Neural cell (in vitro differentiated cells): ENCODE data around the gene E4F1. TPM values are rescaled to one million over a fixed set of nuclear protein-coding genes. Genes with fewer than 3 reads are reported as not detected.

Source experiments
- H2AFZ ChIP-seq: fragments of 200-600, 300-800 bp; sonication (generic), shearing (Covaris generic); 2 replicates; pipeline ENCODE4 v1.6.0; 2014; ENCODE audit warnings: low read depth, mild to moderate bottlenecking, antibody characterized with exemption, low read length, moderate library complexity
- H3F3A ChIP-seq: fragments of 200-600 bp; shearing (Covaris generic); 2 replicates; pipeline ENCODE4 v1.6.1; 2016; ENCODE audit warnings: mild to moderate bottlenecking, moderate library complexity, mixed read lengths, antibody characterized with exemption, low read length; ENCODE audit not compliant: insufficient read depth, poor library complexity, severe bottlenecking
- H3K27ac ChIP-seq: fragments of 200-600, 300-800 bp; sonication (generic), shearing (Covaris generic); 2 replicates; pipeline ENCODE4 v1.5.1; 2014; ENCODE audit warnings: mild to moderate bottlenecking, low read length, moderate library complexity
- H3K27me3 ChIP-seq: fragments of 300-800, 200-600 bp; sonication (generic), shearing (Covaris generic); 2 replicates; pipeline ENCODE4 v1.6.0; 2014; ENCODE audit warnings: mild to moderate bottlenecking, low read depth, low read length, moderate library complexity; ENCODE audit not compliant: insufficient read depth
- H3K36me3 ChIP-seq: fragments of 300-800, 200-600 bp; sonication (generic), shearing (Covaris generic); 2 replicates; pipeline ENCODE4 v1.5.1; 2014; ENCODE audit warnings: mild to moderate bottlenecking, antibody characterized with exemption, low read length, moderate library complexity; ENCODE audit not compliant: insufficient read depth
- H3K4me2 ChIP-seq: fragments of 300-800, 200-600 bp; sonication (generic), shearing (Covaris generic); 2 replicates; pipeline ENCODE4 v1.6.0; 2014; ENCODE audit warnings: mild to moderate bottlenecking, low read length
- H3K4me3 ChIP-seq: fragments of 300-800, 200-600 bp; sonication (generic), shearing (Covaris generic); 2 replicates; pipeline ENCODE4 v1.5.1; 2014; ENCODE audit warnings: mild to moderate bottlenecking, low read length, moderate library complexity
- H3K79me2 ChIP-seq: fragments of 200-600 bp; shearing (Covaris generic); replicated peaks from 2 replicates; pipeline ENCODE4 v1.6.0; 2014; ENCODE audit warnings: mild to moderate bottlenecking, low read length, moderate library complexity; ENCODE audit not compliant: insufficient read depth
- H3K9ac ChIP-seq: fragments of 300-800, 200-600 bp; sonication (generic), shearing (Covaris generic); 2 replicates; pipeline ENCODE4 v1.6.1; 2016; ENCODE audit warnings: mild to moderate bottlenecking, low read length, mixed read lengths
- H3K9me2 ChIP-seq: fragments of 200-600 bp; shearing (Covaris generic); 2 replicates; pipeline ENCODE4 v1.6.1; 2016; ENCODE audit warnings: mild to moderate bottlenecking, low read length, mixed read lengths; ENCODE audit not compliant: insufficient read depth
- H3K9me3 ChIP-seq: fragments of 200-600, 300-800 bp; sonication (generic), shearing (Covaris generic); 2 replicates; pipeline ENCODE4 v1.6.1; 2016; ENCODE audit warnings: mild to moderate bottlenecking, mixed run types, low read length, moderate library complexity, mixed read lengths
- H4K20me1 ChIP-seq: fragments of 200-600 bp; shearing (Covaris generic); 2 replicates; pipeline ENCODE4 v1.6.1; 2016; ENCODE audit warnings: mild to moderate bottlenecking, mixed run types; ENCODE audit not compliant: insufficient read depth
- CTCF ChIP-seq: fragments of 450-650 bp; IDR thresholded peaks from 2 replicates; pipeline ENCODE4 v1.5.1; 2014; ENCODE audit warnings: antibody characterized with exemption, mild to moderate bottlenecking, moderate library complexity; ENCODE audit not compliant: poor library complexity, severe bottlenecking
- EP300 ChIP-seq: fragments of 450-650 bp; conservative IDR thresholded peaks from 2 replicates; pipeline ENCODE4 v1.6.1; 2014; ENCODE audit warnings: antibody characterized with exemption, mild to moderate bottlenecking, moderate library complexity; ENCODE audit not compliant: poor library complexity, severe bottlenecking
- EZH2 ChIP-seq: fragments of 200-600, 300-800 bp; shearing (Covaris generic), sonication (generic); IDR thresholded peaks from 2 replicates; pipeline ENCODE4 v1.6.1; 2014; ENCODE audit warnings: antibody characterized with exemption, low read length, borderline replicate concordance, mild to moderate bottlenecking; ENCODE audit not compliant: insufficient read depth, poor library complexity, severe bottlenecking
- MXI1 ChIP-seq: fragments of 450-650 bp; conservative IDR thresholded peaks from 2 replicates; pipeline ENCODE4 v1.6.1; 2014; ENCODE audit warnings: antibody characterized with exemption, mild to moderate bottlenecking; ENCODE audit not compliant: poor library complexity, severe bottlenecking
- POLR2AphosphoS5 ChIP-seq: IDR thresholded peaks from 2 replicates; pipeline ENCODE4 v1.6.1; 2012
- RAD21 ChIP-seq: fragments of 450-650 bp; conservative IDR thresholded peaks from 2 replicates; pipeline ENCODE4 v1.6.1; 2014; ENCODE audit warnings: antibody characterized with exemption, mild to moderate bottlenecking, moderate library complexity
- SMC3 ChIP-seq: fragments of 450-650 bp; conservative IDR thresholded peaks from 2 replicates; pipeline ENCODE4 v1.6.1; 2014; ENCODE audit warnings: antibody characterized with exemption, mild to moderate bottlenecking, moderate library complexity; ENCODE audit not compliant: poor library complexity
- TAF1 ChIP-seq: IDR thresholded peaks from 2 replicates; pipeline ENCODE4 v1.6.1; 2012; ENCODE audit warnings: low read depth
- polyA plus RNA-seq: library from polyadenylated mRNA; depleted of rRNA; stranded (reverse); fragments of >200 nt; gene quantifications from 2 replicates; pipeline ENCODE4 v1.2.3, GENCODE V29; 2014
- TF ChIP-seq, protein P1 (sequence below): IDR thresholded peaks from 2 replicates; pipeline ENCODE4 v1.6.1; 2012; ENCODE audit warnings: borderline replicate concordance

The E4F1 gene
- polyA plus RNA-seq, 1 donor from 2014 or later = 64.9 TPM

DNA sequence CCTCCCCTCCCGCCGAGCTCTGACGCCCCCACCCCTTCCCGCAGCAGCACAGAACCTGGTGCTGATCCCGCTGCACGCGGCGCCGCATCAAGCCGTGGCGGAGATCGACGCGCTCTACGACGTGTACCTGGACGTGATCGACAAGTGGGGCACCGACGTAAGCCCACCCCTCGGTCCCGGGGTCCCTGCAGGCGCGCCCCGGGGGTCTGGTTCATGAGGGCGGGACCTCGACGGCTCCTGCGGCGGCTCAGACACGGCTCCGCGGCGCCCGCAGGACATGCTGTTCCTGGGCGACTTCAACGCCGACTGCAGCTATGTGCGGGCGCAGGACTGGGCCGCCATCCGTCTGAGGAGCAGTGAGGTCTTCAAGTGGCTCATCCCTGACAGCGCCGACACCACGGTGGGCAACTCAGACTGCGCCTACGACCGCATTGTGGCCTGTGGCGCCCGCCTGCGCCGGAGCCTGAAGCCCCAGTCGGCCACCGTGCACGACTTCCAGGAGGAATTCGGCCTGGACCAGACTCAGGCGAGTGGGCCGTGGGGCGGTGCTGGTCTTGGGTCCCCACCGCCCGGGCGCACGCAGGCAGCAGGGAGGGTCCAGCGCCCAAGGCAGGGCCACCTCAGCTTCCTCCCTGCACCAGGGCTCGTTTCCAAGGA, 14.2 kb downstream of the E4F1 start:
- Histone ChIP-seq H4K20me1 (no peaks in the 10 kb centered on the region), H3K9me3 (no peaks in the 10 kb centered on the region), H3K27me3 (peaks cover 15% of the 10 kb centered on the region), H3F3A (no peaks in the 10 kb centered on the region), H3K9ac (no peak overlapping the region), H3K79me2 (no peaks in the 10 kb centered on the region), H3K9me2 (no peaks in the 10 kb centered on the region), H3K4me2 (no peak overlapping the region), H2AFZ (no peak overlapping the region), H3K27ac (no peak overlapping the region), H3K36me3 (no peaks in the 10 kb centered on the region), H3K4me3 (no peak overlapping the region)
- TF ChIP-seq, protein P1, sequence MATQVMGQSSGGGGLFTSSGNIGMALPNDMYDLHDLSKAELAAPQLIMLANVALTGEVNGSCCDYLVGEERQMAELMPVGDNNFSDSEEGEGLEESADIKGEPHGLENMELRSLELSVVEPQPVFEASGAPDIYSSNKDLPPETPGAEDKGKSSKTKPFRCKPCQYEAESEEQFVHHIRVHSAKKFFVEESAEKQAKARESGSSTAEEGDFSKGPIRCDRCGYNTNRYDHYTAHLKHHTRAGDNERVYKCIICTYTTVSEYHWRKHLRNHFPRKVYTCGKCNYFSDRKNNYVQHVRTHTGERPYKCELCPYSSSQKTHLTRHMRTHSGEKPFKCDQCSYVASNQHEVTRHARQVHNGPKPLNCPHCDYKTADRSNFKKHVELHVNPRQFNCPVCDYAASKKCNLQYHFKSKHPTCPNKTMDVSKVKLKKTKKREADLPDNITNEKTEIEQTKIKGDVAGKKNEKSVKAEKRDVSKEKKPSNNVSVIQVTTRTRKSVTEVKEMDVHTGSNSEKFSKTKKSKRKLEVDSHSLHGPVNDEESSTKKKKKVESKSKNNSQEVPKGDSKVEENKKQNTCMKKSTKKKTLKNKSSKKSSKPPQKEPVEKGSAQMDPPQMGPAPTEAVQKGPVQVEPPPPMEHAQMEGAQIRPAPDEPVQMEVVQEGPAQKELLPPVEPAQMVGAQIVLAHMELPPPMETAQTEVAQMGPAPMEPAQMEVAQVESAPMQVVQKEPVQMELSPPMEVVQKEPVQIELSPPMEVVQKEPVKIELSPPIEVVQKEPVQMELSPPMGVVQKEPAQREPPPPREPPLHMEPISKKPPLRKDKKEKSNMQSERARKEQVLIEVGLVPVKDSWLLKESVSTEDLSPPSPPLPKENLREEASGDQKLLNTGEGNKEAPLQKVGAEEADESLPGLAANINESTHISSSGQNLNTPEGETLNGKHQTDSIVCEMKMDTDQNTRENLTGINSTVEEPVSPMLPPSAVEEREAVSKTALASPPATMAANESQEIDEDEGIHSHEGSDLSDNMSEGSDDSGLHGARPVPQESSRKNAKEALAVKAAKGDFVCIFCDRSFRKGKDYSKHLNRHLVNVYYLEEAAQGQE = no peak
- TF ChIP-seq SMC3 = no peak
- TF ChIP-seq RAD21 = no peak
- TF ChIP-seq TAF1 = no peak
- no peak for TF ChIP-seq CTCF
- no peak for TF ChIP-seq MXI1
- no peak for TF ChIP-seq EZH2

GRCh38 chr16:2238150-2238837, 14.9 kb downstream of the E4F1 start:
- Histone ChIP-seq H3K9me2 (no peaks in the 10 kb centered on the region), H3K9me3 (no peaks in the 10 kb centered on the region), H3K9ac (no peak overlapping the region), H3K4me2 (no peak overlapping the region), H4K20me1 (no peaks in the 10 kb centered on the region), H2AFZ (no peak overlapping the region), H3K27ac (no peak overlapping the region), H3K4me3 (no peak overlapping the region), H3F3A (no peaks in the 10 kb centered on the region), H3K27me3 (peaks cover 15% of the 10 kb centered on the region), H3K36me3 (no peaks in the 10 kb centered on the region), H3K79me2 (no peaks in the 10 kb centered on the region)
- TF ChIP-seq, protein P1 = no peak
- no peak for TF ChIP-seq EZH2
- no peak for TF ChIP-seq MXI1
- no peak for TF ChIP-seq TAF1
- TF ChIP-seq RAD21 = no peak
- no peak for TF ChIP-seq EP300
- no peak for TF ChIP-seq POLR2AphosphoS5
- no peak for TF ChIP-seq SMC3
- no peak for TF ChIP-seq CTCF
